HG02571 (cell line): ENCODE measurements around the gene VPS33B.
A peak's percentile ranks its signal among the peaks of the same experiment; 100 is the strongest.

ENCODE experiments used
- ATAC-seq: cut with Tn5 transposase; IDR thresholded peaks from one replicate; pipeline ENCODE4 v1.9.1; 2021; ENCODE audit warnings: mild to moderate bottlenecking, moderate library complexity; ENCODE audit not compliant: unreplicated experiment

Gene VPS33B

DNA sequence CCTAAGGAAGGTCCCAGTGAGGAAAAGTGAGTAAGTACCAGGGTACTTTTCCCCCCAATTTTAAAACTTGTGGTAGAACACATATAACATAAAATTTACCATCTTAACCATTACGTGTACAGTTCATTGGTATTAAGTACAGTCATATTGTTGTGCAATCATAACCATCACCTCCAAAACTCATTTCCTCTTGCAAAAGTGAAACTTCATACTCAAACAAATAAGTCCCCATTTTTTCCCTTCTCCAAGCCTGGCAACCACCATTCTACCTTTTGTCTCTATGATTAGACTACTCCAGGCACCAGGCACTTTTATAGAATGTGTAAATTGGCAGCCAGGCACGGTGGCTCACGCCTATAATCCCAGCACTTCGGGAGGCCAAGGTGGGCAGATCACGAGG, 40.3 kb downstream of the VPS33B start:
- peak; percentile 11 for ATAC-seq

DNA sequence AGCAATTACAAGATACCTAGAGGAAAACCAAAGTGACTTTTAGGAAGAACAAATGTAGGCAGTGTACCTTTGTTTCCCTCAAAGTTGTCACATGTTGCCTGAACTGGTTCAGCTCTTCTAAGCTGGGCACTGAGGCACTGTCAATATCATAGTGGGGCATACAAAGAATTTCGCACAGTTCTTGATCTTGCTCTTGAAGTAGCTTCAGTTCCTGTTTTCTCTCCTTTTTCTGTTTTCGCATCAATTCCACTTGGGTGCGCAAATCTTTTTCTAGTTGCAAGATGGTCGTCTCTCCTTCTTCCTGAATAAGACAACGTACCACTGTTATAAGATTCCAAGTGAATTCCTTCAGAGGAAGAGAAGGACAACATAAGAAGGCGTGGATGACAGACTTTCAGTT, 40.7 kb downstream of the VPS33B start:
- ATAC-seq = peak; percentile 56

DNA sequence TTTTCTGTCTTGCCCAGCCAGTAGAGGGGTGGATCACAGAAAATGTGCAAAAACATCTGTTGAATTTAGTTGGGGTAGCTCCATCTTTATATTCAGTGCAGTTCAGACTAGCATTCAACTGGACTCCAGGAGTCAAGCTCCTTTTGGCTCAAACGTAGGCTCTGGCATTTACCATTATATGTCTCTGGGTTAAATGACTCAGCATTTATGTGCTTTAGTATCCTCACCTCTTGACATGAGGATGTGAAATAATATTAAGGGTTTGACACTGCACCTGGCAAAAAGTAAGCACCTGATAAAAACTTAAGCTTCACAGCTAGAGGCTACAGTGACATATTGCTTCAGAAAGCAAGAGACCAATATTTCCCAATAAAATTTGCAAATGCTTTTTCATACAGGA, 42.8 kb downstream of the VPS33B start:
- no peak for ATAC-seq

DNA sequence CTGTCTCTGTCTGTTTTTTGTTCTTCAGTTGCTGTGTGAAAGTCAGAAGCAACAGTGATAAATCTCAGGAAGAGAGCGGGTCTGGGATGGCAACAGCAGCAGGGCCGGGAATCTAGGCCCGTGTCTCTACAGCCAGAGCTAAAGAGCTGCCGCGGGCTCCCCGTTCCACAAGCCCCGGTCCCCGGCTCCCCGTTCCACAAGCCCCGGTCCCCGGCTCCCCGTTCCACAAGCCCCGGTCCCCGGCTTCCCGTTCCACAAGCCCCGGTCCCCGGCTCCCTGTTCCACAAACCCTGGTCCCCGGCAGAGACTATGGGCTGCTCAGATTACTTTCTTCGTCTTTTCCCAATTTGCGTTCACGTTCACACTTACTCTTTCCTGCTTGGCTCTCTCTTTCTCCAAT, 48.2 kb downstream of the VPS33B start:
- no peak for ATAC-seq

DNA sequence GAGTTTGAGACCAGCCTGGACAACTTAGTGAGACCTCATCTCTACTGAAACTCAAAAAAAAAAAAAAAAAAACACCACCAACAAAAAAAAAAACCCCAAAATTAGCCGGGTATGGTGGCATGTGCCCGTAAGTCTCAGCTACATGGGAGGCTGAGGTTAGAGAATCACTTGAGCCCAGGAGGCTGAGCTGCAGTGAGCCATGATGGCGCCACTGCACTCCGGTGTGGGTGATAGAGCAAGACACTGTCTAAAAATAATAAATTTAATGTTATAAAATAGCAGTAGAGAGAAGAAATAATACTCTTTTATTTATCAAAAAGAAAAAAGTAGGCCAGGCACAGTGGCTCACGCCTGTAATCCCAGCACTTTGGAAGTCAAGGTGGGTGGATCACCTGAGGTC, 50.3 kb downstream of the VPS33B start:
- no peak for ATAC-seq

DNA sequence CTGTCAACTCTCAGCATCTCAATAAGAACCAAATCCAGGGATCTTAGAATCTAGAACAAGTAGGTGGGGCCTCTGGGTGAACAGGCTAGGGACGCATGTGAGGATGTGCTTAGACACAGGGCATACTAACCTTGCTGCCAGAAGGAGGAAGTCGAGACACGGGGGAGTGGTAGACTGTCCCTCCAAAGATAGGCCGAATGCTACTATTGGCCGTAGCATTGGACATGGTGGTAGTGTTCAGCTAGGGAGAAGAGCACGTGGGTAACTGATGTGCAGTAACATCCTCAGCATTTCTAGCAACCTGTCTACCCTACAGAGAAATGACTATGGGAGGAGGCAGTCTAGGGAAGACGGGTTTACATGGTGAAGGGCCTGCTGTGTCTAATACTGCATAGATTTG, 52.1 kb downstream of the VPS33B start:
- no peak for ATAC-seq

DNA sequence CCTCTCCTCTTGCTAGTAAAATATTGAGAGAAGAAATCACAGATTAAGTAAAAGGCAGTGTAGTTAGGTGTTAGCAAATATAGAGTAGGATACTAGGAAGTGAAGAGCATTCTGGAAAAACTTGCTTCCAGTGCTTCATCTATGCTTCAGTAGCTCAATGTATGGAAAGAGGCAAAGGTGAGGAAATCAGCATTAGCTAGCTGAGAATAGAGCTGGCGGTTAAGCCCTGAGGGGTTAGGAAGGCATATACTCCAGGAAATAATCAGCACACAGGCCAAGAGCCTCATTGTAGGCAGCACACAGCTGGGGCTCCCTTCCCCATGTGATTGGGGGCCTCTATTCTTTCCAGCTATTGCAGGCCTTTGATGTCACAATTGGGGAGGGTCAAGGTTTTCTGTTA, 54.0 kb downstream of the VPS33B start:
- ATAC-seq = no peak

DNA sequence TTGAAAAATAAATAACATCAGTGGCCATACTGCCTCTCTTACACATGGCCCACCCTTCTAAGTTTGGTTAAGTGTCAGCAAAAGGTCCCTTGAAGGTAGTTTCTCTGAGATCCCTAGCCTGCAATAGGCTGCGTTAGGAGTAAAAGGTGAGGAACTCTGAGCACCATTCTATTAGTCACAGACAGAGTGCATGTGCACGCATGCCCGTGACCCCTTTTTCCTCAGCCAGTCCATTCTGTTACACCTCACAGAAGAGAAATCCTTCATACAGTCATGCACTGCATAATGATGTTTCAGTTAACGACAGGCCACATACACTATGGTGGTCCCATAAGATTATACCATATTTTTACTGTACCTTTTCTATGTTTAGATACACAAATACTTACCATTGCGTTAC, 55.2 kb downstream of the VPS33B start:
- no peak for ATAC-seq

DNA sequence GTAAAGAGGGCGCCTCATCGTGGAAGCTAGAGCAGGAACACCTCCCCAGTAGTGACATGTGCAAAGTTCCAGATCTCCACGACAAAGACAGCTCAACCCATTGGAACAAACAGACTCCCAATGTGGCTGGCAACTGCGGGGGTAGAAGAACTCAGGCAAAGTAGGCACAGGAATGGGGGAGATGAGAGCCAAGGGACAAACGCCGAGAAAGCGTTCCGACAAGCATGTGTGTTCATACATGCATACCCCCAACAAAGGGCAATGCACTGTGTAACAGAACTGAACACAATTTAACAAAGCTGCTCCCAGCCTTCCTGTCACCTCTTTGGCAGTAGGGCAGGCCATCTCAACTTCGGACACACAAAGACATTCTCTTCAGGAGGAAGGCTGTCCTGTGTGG, 56.1 kb downstream of the VPS33B start:
- no peak for ATAC-seq

DNA sequence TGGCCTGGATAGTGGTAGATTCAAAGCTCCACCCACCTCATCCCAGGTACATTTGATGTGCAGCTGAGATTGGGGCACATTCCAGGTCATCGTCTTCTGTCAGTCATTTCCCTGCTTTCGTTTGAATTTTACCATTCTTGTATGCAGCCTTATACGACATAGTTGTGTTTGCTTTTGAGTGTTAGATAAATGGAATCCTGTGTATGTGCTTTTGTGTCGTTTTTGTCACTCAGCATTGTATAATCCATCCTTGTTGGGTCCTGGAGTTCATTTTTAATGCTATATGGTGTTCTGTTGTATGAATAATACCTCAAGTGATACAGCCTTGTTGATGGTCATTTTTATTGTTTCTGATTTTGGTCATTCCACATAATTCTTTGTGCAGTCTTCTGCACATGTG, 60.4 kb downstream of the VPS33B start:
- no peak for ATAC-seq

DNA sequence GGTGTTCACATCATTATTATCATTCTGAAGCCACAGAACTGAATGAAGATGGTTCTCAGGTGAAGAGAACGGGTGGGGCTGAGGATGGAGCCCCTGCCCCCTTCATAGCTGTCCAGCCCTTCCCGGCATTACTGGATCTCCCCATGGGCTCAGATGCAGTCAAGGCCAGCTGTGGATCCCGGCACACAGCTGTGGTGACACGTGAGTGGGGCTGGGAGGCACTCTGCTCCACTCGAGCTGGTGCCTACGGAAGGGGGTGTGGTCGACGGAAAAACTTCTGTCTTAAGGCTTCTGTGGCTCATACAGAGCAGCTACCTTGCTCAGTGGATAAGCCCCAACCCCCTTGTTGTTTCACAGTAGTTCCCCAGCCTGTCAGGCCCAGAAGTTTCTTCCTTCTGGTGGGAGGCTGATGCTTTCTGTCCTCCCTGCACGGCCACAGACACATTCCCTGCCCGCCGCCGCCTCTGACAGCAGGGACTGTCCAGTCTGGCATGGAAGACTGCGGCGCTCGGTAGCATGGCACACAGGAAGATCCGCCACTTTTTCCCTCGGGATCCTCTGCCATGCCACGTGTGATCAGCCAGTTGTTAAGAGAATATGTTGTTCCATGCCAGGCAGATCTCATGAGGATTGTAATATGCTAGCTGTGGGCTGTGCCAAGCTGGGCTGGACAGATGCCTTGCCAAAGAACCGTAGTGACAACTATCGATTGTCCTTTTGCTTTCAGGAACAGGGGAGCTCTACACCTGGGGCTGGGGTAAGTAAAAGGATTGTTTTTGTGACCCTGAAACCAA, 61.9 kb downstream of the VPS33B start:
- no peak for ATAC-seq

DNA sequence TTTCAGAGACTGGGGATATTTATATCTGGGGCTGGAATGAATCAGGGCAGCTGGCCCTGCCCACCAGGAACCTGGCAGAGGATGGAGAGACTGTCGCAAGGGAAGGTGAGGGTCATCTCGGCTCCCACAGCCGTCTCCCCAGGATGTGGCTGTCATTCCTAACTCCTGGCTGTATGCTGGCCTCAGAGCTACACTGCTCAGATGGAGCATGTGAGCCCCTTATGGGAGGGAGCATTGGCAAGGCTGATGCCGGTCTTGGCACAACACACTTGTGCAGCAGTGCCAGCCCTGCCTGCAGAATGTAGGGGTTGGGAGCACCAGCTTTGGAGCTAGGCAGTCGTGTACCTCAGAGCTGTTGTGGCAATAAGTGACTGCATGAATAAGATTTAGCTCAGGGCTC, 62.5 kb downstream of the VPS33B start:
- no peak for ATAC-seq

DNA sequence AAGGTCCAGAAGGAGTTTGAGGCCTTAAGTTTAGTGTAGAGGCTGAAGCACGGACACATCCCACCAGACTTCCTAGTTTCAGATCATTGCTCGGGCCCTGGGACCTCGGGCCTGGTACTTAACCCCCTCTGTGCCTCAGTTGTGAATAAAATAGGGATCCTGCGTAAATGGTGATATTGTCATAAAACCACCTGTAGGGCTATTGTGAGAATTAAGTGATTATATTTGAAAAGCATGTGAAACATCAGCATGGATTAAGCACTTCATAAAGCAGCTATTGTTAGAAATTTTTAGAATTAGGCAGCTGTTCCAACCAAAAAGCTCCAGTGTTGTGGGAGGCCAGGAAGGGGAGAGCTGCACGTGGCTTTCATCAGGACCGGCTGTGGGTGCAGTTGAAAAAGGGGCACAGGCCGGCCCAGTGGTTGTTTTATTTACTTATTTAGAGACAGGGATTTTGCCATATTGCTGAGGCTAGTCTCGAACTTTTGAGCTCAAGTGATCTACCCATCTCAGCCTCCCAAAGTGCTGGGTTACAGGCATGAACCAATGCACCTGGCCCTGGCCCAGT, 63.3 kb downstream of the VPS33B start:
- ATAC-seq = no peak

DNA sequence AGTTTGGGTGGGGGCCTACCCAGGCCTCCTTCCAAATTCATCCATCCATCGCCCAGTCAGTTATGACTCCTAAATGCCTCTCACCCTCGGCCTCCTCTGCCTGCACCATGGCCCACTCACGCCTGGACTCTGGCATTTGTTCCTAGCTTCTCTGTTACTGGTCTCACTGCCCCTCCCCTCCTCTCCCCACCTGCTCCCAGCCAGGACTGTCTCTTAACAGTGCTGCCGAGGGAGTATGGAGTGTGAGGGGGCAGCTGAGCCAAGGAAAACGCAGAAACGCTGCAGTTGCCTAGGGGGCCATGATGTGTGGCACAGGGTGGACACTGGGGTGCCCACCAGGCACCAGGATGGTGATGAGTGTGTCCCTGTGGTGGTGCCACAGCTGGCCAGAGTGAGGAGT, 64.6 kb downstream of the VPS33B start:
- no peak for ATAC-seq

DNA sequence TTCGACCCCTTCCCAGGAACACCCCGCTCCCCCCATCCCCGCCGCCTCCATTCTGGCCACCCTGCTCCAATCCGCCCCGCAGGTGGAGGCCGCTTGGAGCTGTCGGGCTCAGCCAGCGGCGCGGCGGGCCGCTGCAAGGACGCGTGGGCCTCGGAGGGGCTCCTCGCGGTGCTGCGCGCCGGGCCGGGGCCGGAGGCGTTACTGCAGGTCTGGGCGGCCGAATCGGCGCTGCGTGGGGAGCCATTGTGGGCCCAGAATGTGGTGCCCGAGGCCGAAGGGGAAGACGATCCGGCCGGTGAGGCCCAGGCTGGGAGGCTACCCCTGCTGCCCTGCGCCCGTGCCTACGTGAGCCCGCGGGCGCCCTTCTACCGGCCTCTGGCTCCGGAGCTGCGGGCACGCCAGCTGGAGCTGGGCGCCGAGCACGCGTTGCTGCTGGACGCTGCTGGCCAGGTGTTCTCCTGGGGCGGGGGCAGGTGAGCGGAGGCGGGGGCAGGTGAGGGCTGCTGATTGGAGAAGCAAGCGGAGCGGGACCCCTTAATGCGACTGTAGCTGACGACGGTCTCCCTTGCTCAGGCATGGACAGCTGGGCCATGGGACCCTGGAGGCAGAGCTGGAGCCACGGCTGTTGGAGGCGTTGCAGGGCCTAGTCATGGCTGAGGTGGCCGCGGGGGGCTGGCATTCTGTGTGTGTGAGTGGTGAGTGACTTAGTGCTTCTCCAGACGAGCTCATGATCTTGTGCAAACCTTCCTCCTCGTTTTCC, 65.2 kb downstream of the VPS33B start:
- no peak for ATAC-seq

DNA sequence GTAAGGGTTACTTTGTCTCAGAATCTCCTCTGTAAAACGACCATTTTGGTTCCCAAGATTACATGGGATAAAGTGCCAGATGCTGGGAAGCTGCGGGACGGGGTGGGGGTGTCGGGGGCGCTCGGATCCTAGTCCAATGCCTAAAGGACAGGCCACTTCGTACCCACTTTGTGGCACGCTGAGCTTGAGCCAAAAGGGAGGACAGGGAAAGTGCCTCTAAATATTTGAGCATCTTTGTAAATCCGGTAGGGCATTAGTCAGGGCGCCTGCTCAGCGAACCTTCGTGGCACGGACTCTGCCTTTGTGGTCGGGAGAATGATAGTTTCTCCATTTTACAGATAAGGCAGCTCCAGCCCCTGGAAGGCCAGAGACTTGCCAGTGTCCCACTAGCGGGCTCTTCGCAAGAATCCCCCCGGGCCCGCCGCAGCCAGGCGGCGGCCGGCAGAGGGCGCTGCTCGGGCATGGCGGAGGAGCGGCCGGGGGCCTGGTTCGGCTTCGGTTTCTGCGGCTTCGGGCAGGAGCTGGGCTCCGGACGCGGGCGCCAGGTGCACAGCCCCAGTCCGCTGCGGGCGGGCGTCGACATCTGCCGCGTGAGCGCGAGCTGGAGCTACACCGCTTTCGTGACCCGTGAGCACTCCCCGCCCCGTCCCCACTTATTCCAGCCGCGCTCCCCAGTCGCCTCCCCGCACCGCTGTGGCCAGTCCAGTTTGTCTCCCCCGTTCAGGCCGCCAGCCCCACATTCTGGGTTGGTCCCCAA, 65.9 kb downstream of the VPS33B start:
- ATAC-seq = no peak

DNA sequence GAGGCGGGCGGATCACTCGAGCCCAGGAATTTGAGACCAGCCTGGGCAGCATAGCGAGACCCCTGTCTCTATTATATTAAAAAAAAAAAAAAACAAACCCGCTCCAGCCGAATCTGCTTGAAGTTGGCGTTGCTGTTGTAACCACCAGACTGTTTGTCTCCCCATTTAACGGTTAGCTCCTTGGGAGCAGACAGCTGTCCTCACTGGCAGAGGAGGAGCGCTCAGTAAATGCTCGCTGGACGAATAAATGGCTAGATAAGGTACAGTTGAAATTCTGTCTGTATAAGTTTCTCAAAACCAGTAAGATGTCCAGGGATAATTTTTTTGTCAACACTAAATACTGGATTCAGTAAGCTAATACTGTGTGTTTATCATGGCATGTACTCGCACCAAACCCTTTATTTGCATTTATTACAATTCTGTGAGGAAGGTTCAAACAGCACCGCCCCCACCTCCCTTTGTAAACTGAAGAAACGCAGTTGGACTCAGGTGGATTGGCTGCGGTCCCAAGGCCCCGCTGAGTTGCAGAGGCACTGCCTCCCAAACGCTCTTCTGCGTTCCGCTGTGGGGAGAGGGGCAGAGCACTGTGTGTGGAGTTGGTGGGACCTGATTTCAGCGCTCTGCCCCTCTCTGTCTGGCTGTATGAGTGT, 66.6 kb downstream of the VPS33B start:
- no peak for ATAC-seq

DNA sequence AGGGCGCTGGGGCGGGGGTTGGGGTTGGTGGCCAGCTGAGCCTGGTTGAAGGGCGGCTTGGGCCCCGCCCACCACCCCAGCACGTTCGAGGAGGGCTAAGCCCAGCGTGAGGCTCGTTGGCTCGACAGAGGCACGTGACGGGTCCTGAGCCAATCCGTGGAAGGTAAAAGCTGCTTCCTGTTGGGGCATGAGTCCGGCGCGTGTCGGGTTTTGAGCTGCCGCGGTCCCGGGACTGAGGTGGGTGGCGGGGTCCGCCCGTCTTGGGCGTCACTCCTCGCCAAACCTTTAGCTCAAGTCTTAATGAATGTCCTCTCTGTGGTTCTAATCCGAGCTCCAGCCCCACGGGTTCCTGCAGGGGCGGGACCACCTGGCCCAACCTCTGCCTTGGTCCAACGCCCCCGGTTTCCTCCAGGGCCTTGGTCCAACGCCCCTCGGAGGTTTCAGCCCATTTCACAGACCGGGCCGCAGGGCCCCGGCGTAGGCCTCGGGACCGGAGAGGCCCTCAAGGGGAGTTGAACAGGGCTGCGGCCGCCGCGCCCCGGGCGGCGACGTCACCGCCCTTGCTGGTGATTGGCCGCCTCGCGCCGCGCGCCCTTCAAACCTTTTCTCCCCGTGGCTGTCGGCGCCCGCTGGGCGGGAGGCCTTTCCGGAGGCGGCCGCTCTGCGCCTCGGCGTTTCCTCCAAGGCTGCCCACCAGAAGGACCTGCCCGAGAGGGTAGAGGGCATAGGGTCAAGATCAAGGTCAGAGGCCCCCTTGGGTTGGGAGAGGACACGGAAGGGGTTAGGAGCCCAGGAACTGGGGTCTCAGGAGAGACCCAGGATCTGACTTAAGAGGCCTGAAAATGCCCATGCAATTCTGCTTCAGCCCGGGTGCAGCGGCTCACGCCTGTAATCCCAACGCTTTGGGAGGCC, 67.4 kb downstream of the VPS33B start, which contains the start of gene RCCD1:
Gene RCCD1 (plus strand): TSS at position 173 of the 912 bp plus-strand sequence. CDS start 1,851 bp downstream, outside the sequence.
- peak; percentile 91 for ATAC-seq

DNA sequence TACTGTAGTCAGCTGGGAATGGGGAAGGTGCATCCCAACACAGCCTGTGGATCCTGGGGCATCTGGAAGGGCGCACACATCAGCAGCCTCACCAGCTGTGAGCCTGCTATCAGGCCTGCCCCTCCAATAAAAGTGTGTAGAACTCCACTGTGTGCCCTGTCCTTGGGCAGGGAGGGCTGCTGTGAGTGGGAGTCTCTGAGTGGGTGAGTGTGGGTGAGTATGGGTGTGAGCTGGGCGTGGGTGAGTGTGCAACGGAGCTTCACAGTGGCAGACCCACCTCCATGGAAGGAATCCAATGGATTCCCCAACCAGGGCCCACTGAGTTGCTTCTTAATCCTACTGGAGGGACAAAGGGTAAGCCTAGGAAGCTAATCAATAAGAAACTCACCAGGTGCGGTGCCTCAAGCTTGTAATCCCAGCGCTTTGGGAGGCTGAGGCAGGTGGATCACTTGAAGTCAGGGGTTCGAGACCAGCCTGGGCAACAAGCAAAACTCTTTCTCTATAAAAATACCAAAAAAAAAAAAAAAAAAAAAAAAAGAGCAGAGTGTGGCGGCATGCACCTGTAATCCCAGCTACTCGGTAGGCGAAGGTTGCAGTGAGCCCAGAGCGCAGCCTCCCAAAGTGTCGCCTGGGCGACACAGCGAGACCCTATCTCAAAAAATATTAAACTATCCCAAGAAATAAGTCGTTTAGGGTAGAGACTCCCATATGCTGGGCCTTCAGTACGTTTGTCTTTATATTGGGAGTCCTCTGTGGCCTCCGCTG, 68.3 kb downstream of the VPS33B start:
- ATAC-seq = no peak
